H9 (cell line): Measurements from ENCODE around the gene HAGH. TPM values are rescaled to one million over a fixed set of nuclear protein-coding genes. Genes with fewer than 3 reads are reported as not detected.

ENCODE experiments used
- DNase-seq: peaks from one replicate; pipeline ENCODE4 v3.0.0-alpha.2; 2017
- H2AFZ ChIP-seq: one replicate; pipeline ENCODE4 v1.6.1; 2013; ENCODE audit warnings: mild to moderate bottlenecking, low read length, control low read depth, moderate library complexity
- H2AK5ac ChIP-seq: 2 replicates; pipeline ENCODE4 v1.6.1; 2013; ENCODE audit warnings: low read length, control low read depth, mixed read lengths; ENCODE audit not compliant: insufficient read length
- H2BK120ac ChIP-seq: one replicate; pipeline ENCODE4 v1.6.1; 2013; ENCODE audit warnings: low read depth, mild to moderate bottlenecking, low read length, control low read depth, inconsistent platforms; ENCODE audit not compliant: poor library complexity, severe bottlenecking
- H2BK12ac ChIP-seq: 2 replicates; pipeline ENCODE4 v1.6.1; 2013; ENCODE audit warnings: low read length, control low read depth, mixed read lengths, low read depth; ENCODE audit not compliant: insufficient read length
- H2BK15ac ChIP-seq: 2 replicates; pipeline ENCODE4 v1.6.1; 2013; ENCODE audit warnings: low read depth, low read length, control low read depth
- H2BK20ac ChIP-seq: one replicate; pipeline ENCODE4 v1.6.1; 2013; ENCODE audit warnings: low read depth, mild to moderate bottlenecking, low read length, control low read depth, inconsistent platforms; ENCODE audit not compliant: poor library complexity, severe bottlenecking
- H2BK5ac ChIP-seq: 2 replicates; pipeline ENCODE4 v1.6.1; 2013; ENCODE audit warnings: low read length, control low read depth, mixed read lengths; ENCODE audit not compliant: insufficient read length
- H3K14ac ChIP-seq: 2 replicates; pipeline ENCODE4 v1.6.1; 2013; ENCODE audit warnings: low read length, control low read depth; ENCODE audit not compliant: insufficient read depth
- H3K18ac ChIP-seq: 2 replicates; pipeline ENCODE4 v1.6.1; 2013; ENCODE audit warnings: low read depth, mild to moderate bottlenecking, mixed read lengths, low read length, control low read depth; ENCODE audit not compliant: insufficient read length
- H3K23ac ChIP-seq: 2 replicates; pipeline ENCODE4 v1.6.1; 2013; ENCODE audit warnings: low read length, control low read depth, mixed read lengths, low read depth; ENCODE audit not compliant: insufficient read length
- H3K23me2 ChIP-seq: 2 replicates; pipeline ENCODE4 v1.6.1; 2013; ENCODE audit warnings: low read depth, mild to moderate bottlenecking, mixed read lengths, low read length, control low read depth; ENCODE audit not compliant: insufficient read length, poor library complexity, severe bottlenecking
- H3K27ac ChIP-seq: 2 replicates; pipeline ENCODE4 v1.5.1; 2013; ENCODE audit warnings: low read length, control low read depth, mixed read lengths, low read depth; ENCODE audit not compliant: insufficient read length
- H3K27me3 ChIP-seq: 2 replicates; pipeline ENCODE4 v1.6.1; 2013; ENCODE audit warnings: low read length, control low read depth, inconsistent platforms; ENCODE audit not compliant: insufficient read depth
- H3K4ac ChIP-seq: 2 replicates; pipeline ENCODE4 v1.6.1; 2013; ENCODE audit warnings: low read depth, mild to moderate bottlenecking, control low read depth, inconsistent platforms, low read length, moderate library complexity
- H3K4me1 ChIP-seq: 2 replicates; pipeline ENCODE4 v1.6.1; 2013; ENCODE audit warnings: low read length, control low read depth, inconsistent platforms; ENCODE audit not compliant: insufficient read depth
- H3K4me2 ChIP-seq: 2 replicates; pipeline ENCODE4 v1.6.1; 2013; ENCODE audit warnings: low read length, control low read depth, mixed read lengths; ENCODE audit not compliant: insufficient read length, insufficient read depth
- H3K56ac ChIP-seq: 2 replicates; pipeline ENCODE4 v1.6.1; 2013; ENCODE audit warnings: low read depth, mild to moderate bottlenecking, mixed read lengths, low read length, control low read depth; ENCODE audit not compliant: insufficient read length
- H3K79me1 ChIP-seq: 2 replicates; pipeline ENCODE4 v1.6.1; 2013; ENCODE audit warnings: low read depth, mild to moderate bottlenecking, moderate library complexity, low read length, control low read depth, inconsistent platforms; ENCODE audit not compliant: insufficient read depth, poor library complexity, severe bottlenecking
- H3K79me2 ChIP-seq: 2 replicates; pipeline ENCODE4 v1.6.1; 2013; ENCODE audit warnings: low read length, control low read depth, inconsistent platforms; ENCODE audit not compliant: insufficient read depth
- H3K9ac ChIP-seq: 2 replicates; pipeline ENCODE4 v1.6.1; 2013; ENCODE audit warnings: low read length, control low read depth, mixed read lengths; ENCODE audit not compliant: insufficient read length; ENCODE audit errors: extremely low read depth
- H3K9me3 ChIP-seq: one replicate; pipeline ENCODE4 v1.6.1; 2013; ENCODE audit warnings: low read depth, low read length, inconsistent platforms; ENCODE audit not compliant: control insufficient read depth
- H3T11ph ChIP-seq: one replicate; pipeline ENCODE4 v1.6.1; 2013; ENCODE audit warnings: mild to moderate bottlenecking, low read length, control low read depth, inconsistent platforms
- H4K20me1 ChIP-seq: one replicate; pipeline ENCODE4 v1.6.1; 2013; ENCODE audit not compliant: control insufficient read depth, insufficient read length, insufficient read depth
- H4K5ac ChIP-seq: 2 replicates; pipeline ENCODE4 v1.6.1; 2013; ENCODE audit warnings: low read depth, mild to moderate bottlenecking, mixed read lengths, low read length, control low read depth; ENCODE audit not compliant: insufficient read length
- H4K8ac ChIP-seq: replicated peaks from 2 replicates; pipeline ENCODE4 v1.6.1; 2013; ENCODE audit warnings: low read length, control low read depth, mixed read lengths, low read depth; ENCODE audit not compliant: insufficient read length
- H4K91ac ChIP-seq: 2 replicates; pipeline ENCODE4 v1.6.1; 2013; ENCODE audit warnings: low read depth, mild to moderate bottlenecking, moderate library complexity, mixed read lengths, low read length, control low read depth; ENCODE audit not compliant: insufficient read length
- H3K27ac Mint-ChIP-seq, 3 experiments: 2 replicates in 2 of 3; 3 replicates in 1 of 3; pipeline ENCODE4 v1.8.0; 2020 to 2021; ENCODE audit warnings: mixed read lengths in 3 of 3, mild to moderate bottlenecking in 1 of 3, moderate library complexity in 1 of 3
- H3K27me3 Mint-ChIP-seq: 2 replicates; pipeline ENCODE4 v1.8.0; 2021; ENCODE audit warnings: low read depth, mild to moderate bottlenecking, moderate library complexity, mixed read lengths
- H3K36me3 Mint-ChIP-seq, 3 experiments: 2 replicates in 2 of 3; 3 replicates in 1 of 3; pipeline ENCODE4 v1.8.0; 2020 to 2021; ENCODE audit warnings: low read depth in 3 of 3, mixed read lengths in 3 of 3; ENCODE audit not compliant: insufficient read depth in 1 of 3
- H3K4me1 Mint-ChIP-seq, 2 experiments: 2 replicates each; pipeline ENCODE4 v1.8.0; 2020; ENCODE audit warnings: mixed read lengths in 2 of 2
- H3K4me3 Mint-ChIP-seq, 2 experiments: 2 replicates in 1 of 2; 3 replicates in 1 of 2; pipeline ENCODE4 v1.8.0; 2020 to 2021; ENCODE audit warnings: mild to moderate bottlenecking in 2 of 2, mixed read lengths in 2 of 2, moderate library complexity in 1 of 2
- H3K9me3 Mint-ChIP-seq, 2 experiments: 2 replicates in 1 of 2; 3 replicates in 1 of 2; pipeline ENCODE4 v1.8.0; 2020; ENCODE audit warnings: mild to moderate bottlenecking in 2 of 2, mixed read lengths in 2 of 2, moderate library complexity in 1 of 2
- CTCF ChIP-seq: fragments of 200-600 bp; sonication (generic); conservative IDR thresholded peaks from 3 replicates; pipeline ENCODE4 v1.8.0; 2021; ENCODE audit warnings: antibody characterized with exemption, mild to moderate bottlenecking
- WGBS: extraction: QIAGEN DNeasy Blood & Tissue Kit; methylation state at CpG from one replicate; pipeline ENCODE4 v1.1.7; 2013; ENCODE audit warnings: missing lambda C conversion rate, low lambda C conversion rate, mixed read lengths; ENCODE audit not compliant: insufficient read length; ENCODE audit errors: extremely low coverage; 5-methylcytosine and 5-hydroxymethylcytosine counted together
- total RNA-seq: library from RNA; stranded (reverse); gene quantifications from 2 replicates; pipeline ENCODE4 v1.2.1, GENCODE V29; 2021

The HAGH gene
- total RNA-seq, 1 experiment from 2014 or later = 30.0 TPM

DNA sequence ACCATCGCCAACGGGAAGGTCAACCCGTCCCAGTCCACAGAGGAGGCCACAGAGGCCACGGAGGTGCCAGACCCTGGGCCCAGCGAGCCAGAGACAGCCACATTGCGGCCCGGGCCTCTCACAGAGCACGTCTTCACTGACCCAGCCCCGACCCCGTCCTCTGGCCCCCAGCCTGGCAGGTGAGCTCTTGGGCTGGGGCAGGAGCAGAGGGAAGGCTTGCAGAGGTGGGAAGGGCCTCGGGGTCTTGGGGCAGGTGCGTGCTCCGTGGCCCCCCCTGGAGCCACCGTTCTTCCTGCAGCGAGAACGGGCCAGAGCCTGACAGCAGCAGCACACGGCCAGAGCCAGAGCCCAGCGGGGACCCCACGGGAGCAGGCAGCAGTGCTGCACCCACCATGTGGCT is 60.4 kb downstream of the HAGH start:
- Histone ChIP-seq H3K27ac (no peak overlapping the region), H3T11ph (no peak overlapping the region), H2BK5ac (no peak overlapping the region), H3K9me3 (no peaks in the 10 kb centered on the region), H3K9ac (no peak overlapping the region), H3K18ac (no peak overlapping the region), H3K14ac (no peak overlapping the region), H4K91ac (no peak overlapping the region), H2BK12ac (no peak overlapping the region), H3K79me1 (no peaks in the 10 kb centered on the region), H2AFZ (no peak overlapping the region), H2BK20ac (no peak overlapping the region), H2BK120ac (no peak overlapping the region), H2AK5ac (no peak overlapping the region), H3K4me2 (no peak overlapping the region), H3K79me2 (no peaks in the 10 kb centered on the region), H4K5ac (no peak overlapping the region), H4K20me1 (no peaks in the 10 kb centered on the region), H3K23me2 (peaks cover 6% of the 10 kb centered on the region), H4K8ac (no peak overlapping the region), H3K23ac (no peak overlapping the region), H3K4ac (no peak overlapping the region), H3K27me3 (no peaks in the 10 kb centered on the region), H3K4me1 (no peaks in the 10 kb centered on the region), H3K56ac (no peak overlapping the region), H2BK15ac (no peak overlapping the region)
- H3K4me3 Mint-ChIP-seq = no peak overlapping the region
- DNase-seq = no peak
- no peaks in the 10 kb centered on the region; the same call in 1 of the 2 replicates for H3K27me3 Mint-ChIP-seq
- H3K36me3 Mint-ChIP-seq = peaks cover 5 to 37% (median 27%) of the 10 kb centered on the region in 3 experiments; a peak in 6 of 7 replicates
- no peak for TF ChIP-seq CTCF
- peaks cover 3 to 7% of the 10 kb centered on the region in 2 experiments for H3K4me1 Mint-ChIP-seq
- no peak overlapping the region for H3K27ac Mint-ChIP-seq
- no peaks in the 10 kb centered on the region for H3K9me3 Mint-ChIP-seq
- no CpG with 5 or more reads among the region's 19 CpGs for WGBS
